Measurements from ENCODE around the gene CUTA.

GRCh38 chr6:33392595-33392948, 25.3 kb downstream of the CUTA start:
- TF ChIP-seq, protein P1, sequence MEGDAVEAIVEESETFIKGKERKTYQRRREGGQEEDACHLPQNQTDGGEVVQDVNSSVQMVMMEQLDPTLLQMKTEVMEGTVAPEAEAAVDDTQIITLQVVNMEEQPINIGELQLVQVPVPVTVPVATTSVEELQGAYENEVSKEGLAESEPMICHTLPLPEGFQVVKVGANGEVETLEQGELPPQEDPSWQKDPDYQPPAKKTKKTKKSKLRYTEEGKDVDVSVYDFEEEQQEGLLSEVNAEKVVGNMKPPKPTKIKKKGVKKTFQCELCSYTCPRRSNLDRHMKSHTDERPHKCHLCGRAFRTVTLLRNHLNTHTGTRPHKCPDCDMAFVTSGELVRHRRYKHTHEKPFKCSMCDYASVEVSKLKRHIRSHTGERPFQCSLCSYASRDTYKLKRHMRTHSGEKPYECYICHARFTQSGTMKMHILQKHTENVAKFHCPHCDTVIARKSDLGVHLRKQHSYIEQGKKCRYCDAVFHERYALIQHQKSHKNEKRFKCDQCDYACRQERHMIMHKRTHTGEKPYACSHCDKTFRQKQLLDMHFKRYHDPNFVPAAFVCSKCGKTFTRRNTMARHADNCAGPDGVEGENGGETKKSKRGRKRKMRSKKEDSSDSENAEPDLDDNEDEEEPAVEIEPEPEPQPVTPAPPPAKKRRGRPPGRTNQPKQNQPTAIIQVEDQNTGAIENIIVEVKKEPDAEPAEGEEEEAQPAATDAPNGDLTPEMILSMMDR (IDR thresholded peaks at IDR 0.05; ENCODE audit: poor library complexity, severe bottlenecking): no peak
- TF ChIP-seq POLR2AphosphoS5 (IDR thresholded peaks at IDR 0.05): no peak
- no peak for TF ChIP-seq RAD21 (conservative IDR thresholded peaks at IDR 0.05)
